ENCODE results near the gene ADAMTS6.

ADAMTS6 gene

DNA sequence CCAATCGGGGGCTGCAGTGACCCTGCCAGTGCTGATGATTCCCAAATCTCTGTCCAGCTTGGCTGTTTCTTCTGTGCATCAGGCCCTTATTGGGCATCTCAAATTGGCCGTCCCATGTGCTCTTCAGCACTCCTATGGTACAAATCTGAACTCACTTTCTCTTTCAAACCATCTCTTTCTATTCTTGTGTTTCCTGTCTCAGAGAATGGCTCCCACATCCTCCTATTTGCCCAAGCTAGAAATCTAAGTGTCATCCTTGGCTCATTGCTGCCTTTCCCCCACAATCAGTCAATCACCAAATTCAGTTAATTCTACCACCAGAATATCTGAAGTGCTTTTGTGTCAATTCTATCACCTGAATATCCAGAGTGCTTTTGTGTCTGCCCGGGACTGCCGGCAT is 376.4 kb downstream of the ADAMTS6 start:
- TF ChIP-seq, protein P1, sequence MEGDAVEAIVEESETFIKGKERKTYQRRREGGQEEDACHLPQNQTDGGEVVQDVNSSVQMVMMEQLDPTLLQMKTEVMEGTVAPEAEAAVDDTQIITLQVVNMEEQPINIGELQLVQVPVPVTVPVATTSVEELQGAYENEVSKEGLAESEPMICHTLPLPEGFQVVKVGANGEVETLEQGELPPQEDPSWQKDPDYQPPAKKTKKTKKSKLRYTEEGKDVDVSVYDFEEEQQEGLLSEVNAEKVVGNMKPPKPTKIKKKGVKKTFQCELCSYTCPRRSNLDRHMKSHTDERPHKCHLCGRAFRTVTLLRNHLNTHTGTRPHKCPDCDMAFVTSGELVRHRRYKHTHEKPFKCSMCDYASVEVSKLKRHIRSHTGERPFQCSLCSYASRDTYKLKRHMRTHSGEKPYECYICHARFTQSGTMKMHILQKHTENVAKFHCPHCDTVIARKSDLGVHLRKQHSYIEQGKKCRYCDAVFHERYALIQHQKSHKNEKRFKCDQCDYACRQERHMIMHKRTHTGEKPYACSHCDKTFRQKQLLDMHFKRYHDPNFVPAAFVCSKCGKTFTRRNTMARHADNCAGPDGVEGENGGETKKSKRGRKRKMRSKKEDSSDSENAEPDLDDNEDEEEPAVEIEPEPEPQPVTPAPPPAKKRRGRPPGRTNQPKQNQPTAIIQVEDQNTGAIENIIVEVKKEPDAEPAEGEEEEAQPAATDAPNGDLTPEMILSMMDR (conservative IDR thresholded peaks at IDR 0.05; ENCODE audit: low read depth, low read length) = no peak
- H3K4me3 ChIP-seq (ENCODE audit: low read depth, low read length) = no peak overlapping the region
- DNase-seq (ENCODE audit: low read depth) = no peak

DNA sequence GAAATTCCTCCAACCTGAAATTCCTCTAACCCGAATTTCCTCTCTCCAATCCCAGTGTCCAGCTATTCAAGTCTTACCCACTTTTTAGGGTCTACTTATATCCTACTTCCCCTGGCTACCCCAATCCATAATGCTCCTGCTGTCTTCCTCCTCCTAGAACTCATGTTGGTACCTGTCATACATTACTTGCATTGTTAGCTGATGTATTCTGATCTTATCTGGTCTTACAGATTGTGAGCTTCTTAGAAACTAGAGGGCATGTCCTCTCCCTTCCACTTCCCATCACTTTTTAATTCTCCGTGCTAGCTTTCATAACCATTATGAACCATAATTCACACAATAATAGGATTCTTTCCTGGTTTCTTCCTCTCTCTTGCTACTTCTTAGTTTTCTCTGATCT is 376.9 kb downstream of the ADAMTS6 start:
- no peak overlapping the region for H3K4me3 ChIP-seq (ENCODE audit: low read depth, low read length)
- no peak for DNase-seq (ENCODE audit: low read depth)
- TF ChIP-seq, protein P1 (conservative IDR thresholded peaks at IDR 0.05; ENCODE audit: low read depth, low read length) = no peak

DNA sequence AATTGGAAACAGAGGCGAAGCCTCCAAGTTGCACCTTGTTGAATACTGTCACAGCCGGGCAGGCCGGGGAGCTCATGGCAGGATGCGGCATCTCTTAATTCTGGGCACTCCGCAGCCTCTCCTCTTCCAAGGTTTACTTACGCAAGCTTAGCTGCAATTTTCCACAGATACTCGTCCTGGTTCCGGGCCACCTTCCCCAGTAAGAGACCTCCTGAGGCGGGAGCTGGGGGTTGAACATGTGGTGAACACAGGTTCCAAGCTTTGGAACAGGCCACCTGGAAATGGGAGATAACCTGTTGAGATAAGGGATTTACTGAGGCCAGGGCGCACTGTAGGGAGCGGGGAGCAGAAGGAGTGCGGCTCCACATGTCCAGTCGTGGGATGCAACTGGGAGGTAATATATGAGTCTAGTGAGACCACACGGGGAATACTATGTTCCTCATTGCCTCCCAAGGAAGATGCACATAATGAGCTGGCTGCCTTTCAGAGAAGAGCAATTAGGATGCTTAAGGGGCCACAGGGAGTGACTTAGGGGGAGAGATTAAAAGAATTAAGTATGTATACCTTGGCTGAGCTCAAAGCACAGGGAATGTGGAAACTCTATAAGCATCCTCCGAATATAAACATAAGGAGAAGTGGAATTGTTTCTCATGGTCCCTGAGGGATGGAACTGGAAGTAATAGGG is 377.8 kb downstream of the ADAMTS6 start:
- TF ChIP-seq, protein P1 (conservative IDR thresholded peaks at IDR 0.05; ENCODE audit: low read depth, low read length) = no peak
- no peak for DNase-seq (ENCODE audit: low read depth)
- peak overlapping the region; percentile 70 for H3K4me3 ChIP-seq (ENCODE audit: low read depth, low read length)

- H3K4me3 ChIP-seq (ENCODE audit: low read depth, low read length) = peak overlapping the region; percentile 70
- TF ChIP-seq, protein P1 (conservative IDR thresholded peaks at IDR 0.05; ENCODE audit: low read depth, low read length) = peak; percentile 36
- peak; percentile 85 for DNase-seq (ENCODE audit: low read depth)
Observed at GRCh38 chr5:65102976-65103711, 378.6 kb downstream of the ADAMTS6 start.

DNA sequence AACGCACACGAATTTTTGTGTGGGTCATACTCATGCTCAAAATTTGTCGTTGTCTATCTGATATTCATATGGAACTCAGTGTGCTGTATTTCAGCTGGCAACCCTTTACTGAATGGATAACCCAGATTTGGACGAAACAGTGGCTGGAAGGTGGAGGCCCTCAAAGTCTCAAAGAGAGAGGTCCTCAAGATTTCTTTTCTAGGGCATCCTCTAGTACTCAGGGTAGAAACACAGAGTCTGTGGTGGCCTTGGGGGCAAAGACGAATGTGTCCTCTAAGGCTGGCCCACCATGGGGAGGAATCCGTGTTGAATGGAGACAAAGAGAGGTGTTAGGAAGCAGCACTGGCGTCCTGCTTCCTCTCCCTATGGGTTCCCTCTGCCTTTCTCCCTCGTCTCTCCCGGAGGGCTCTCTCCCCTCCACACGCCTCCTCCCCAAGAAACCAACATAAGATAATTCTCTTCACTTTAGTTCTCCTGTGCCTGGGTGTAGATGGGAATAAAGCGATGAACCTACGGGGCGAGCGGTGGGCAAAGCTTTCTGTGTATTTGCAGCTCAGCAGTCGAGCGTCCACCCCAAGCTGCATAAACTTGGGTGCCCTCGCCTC is 379.2 kb downstream of the ADAMTS6 start:
- DNase-seq (ENCODE audit: low read depth) = peak; percentile 39
- TF ChIP-seq, protein P1 (conservative IDR thresholded peaks at IDR 0.05; ENCODE audit: low read depth, low read length) = no peak
- H3K4me3 ChIP-seq (ENCODE audit: low read depth, low read length) = peak overlapping the region; percentile 70

DNA sequence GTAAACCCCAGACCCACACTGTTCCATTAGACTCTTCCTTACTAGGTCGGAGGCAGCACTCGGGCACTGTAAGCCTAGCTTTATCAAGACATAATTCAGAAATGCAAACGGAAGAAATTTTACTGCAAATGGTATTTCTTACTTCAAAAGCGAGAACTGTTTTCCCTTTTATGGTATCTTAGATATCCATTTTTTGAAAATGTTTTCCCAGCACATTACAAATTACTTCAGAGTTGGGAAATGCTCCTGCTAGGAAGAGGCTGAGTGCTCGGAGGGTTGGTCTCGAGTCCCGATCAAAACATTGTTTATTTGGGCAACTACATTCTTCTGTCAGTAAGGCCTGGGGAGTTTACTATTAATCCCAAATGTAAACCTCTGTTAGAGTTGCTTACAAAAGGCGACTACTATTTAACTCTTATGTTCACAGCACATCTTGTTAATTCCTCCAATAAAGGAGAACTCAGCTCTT is 380.1 kb downstream of the ADAMTS6 start:
- TF ChIP-seq, protein P1 (conservative IDR thresholded peaks at IDR 0.05; ENCODE audit: low read depth, low read length) = no peak
- peak; percentile 46 for DNase-seq (ENCODE audit: low read depth)
- no peak overlapping the region for H3K4me3 ChIP-seq (ENCODE audit: low read depth, low read length)

All from choroid plexus epithelial cell (primary cell).